Myocyte (in vitro differentiated cells): ENCODE results near the gene FAM151B. TPM values are rescaled to one million over a fixed set of nuclear protein-coding genes. Genes with fewer than 3 reads are reported as not detected.
"Not testable (repeated sequence)": the region's sequence is repeated elsewhere in the genome, so short reads cannot be mapped to it uniquely, and the experiment has no call there.

Experiments
- DNase-seq: peaks from one replicate; pipeline ENCODE4 v3.0.0-alpha.2; 2012; ENCODE audit warnings: low read depth
- polyA plus RNA-seq: library from polyadenylated mRNA; unstranded; fragments of >200 nt; gene quantifications from one replicate; pipeline ENCODE4 v1.2.1, GENCODE V29; 2012; ENCODE audit warnings: missing spikeins
- total RNA-seq: library from RNA; depleted of rRNA; stranded (reverse); fragments of >200 nt; gene quantifications from 2 replicates; pipeline ENCODE4 v1.2.3, GENCODE V29; 2014

Gene FAM151B, protein sequence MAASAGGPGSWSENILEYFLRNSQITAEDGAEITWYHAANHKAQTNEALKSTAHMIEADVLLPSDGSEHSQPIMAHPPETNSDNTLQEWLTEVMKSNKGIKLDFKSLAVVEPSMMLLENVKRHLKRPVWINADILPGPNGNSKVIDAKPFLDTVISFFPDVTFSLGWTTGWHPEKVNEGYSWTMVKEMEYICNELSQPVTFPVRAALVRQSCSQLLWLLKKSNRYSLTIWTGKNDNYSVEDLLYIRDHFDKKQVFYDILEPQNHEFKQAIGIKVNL
- 5.6 and 12.0 TPM in 2 replicates for total RNA-seq
- polyA plus RNA-seq: 2.8 TPM

GRCh38 chr5:80487829-80488721, at the start of gene FAM151B:
Gene FAM151B, plus strand, starts transcription at chr5:80488100. Its CDS starts 24 bp downstream, at chr5:80488124.
- DNase-seq: peak; percentile 93

DNA sequence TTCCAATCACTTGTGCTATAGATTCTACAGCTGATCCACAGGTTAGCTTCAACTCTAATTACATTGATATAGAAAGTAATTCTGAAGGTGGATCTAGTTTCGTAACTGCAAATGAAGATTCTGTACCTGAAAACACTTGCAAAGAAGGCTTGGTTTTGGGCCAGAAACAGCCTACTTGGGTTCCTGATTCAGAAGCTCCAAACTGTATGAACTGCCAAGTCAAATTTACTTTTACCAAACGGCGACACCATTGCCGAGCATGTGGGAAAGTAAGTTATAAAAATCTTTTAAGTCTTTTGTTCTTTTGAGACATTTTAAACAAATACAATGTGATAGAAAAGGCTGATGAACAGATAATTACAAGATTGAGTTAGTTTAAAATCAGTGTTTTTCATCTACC, 49.2 kb upstream of the FAM151B start:
- DNase-seq: no peak

- no peak for DNase-seq
Measured at GRCh38 chr5:80439213-80439612, 48.7 kb upstream of the FAM151B start.

DNA sequence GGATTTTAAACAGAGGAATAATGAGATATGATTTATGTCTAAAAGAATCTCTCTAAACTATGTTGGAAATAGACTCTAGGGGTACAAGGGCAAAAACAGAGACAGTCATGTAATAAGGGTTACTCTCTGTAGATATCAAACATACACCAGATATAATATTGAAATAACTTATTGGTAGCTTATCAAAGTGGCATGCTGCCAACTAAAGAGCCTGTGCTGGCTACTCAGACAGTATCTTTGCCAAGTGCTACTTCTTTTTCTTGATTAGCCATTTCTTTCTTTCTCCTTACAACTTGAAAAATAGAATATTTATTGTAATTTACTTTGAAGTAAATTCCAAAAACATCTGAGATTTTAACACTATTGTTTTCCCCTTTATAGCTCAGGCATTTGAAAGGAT, 45.2 kb upstream of the FAM151B start:
- DNase-seq: no peak

DNA sequence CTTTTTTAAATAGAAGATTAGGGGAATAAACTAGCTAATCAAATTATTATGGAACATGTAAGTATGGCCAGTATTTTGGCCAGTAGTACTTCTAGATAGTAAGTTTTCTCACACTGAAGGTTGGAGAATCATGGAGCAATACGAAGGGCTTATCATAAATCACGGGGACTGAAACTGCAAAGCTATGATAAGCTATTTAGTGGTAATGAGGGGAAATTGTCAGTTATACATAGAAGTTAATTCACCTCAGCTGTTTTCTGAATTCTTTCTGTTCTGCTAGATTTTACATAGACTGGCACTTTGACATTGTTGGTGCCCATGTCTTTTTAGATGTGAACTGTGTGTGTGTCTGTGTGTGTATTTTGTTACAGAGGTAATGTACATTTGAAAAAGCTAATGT, 34.5 kb upstream of the FAM151B start:
- no peak for DNase-seq

DNA sequence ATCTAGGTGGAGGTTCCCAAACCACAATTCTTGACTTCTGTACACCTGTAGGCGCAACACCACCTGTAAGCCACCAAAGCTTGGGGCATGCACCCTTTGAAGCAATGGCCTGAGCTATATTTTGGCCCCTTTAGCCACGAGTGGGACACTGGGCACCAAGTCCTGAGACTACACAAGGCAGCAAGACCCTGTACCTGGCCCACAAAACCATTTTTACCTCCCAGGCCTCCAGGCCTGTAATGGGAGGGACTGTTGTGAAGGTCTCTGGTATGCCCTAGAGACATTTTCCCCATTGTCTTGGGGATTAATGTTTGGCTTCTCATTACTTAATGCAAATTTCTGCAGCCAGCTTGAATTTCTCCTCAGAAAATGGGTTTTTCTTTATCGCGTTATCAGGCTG, 24.6 kb upstream of the FAM151B start:
- DNase-seq: no peak

- DNase-seq: peak; percentile 22
Measured at GRCh38 chr5:80466669-80467485, 21.0 kb upstream of the FAM151B start.

DNA sequence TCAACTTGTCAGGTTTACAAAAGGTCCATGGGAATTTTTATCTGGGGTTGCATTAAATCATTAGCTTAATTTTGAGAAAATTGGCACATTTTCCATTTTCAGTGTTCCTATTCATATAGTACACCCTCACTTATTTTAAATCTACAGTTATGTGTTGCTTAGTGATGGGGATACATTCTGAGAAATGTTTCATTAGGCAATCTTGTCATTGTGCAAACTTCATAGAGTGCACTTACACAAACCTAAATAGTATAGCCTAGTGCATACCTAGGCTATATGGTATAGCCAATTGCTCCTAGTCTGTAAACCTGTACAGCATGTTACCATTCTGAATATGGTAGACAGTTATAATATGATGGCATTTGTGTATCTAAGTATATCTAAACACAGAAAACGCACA, 19.8 kb upstream of the FAM151B start:
- DNase-seq: no peak

DNA sequence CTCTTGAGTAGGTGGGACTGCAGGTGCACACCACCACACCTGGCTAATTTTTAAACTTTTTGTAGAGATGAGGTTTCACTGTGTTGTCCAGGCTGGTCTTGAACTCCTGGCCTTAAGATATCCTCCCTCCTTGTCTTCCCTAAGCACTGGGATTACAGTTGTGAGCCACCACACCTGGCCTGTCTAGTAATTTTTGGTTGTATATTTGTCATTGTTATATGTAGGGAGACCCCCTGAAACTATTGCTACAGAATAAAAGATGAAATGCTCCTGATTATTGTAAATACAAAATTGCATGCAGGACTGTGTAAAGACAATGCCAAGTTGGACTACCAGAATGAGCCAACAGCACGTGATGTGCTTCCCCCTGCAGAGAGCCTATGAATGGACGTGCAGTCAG, 17.3 kb upstream of the FAM151B start:
- not testable (repeated sequence) for DNase-seq

DNA sequence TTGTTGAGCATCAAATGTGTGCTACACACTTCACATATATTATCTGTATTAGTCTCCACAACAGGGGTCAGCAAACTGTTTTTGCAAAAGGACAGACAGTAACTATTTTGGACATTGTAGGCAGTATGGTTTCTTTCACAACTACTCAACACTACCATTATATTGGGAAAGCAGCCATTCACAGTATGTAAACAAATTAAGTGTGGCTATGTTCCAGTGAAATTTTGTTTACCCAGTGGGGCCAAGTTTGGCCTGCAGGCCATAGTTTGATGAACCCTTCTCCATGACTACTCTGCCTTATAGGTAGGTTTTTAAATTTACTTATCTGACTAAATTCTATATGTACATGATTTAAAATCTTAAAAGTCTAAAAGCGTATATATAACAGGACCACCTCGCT, 13.0 kb upstream of the FAM151B start:
- DNase-seq: no peak

GRCh38 chr5:80479713-80480112, 8.2 kb upstream of the FAM151B start:
- no peak for DNase-seq

- DNase-seq: no peak
Measured at GRCh38 chr5:80480354-80480753, 7.5 kb upstream of the FAM151B start.

- DNase-seq: peak; percentile 51
Measured at GRCh38 chr5:80481019-80481893, 6.6 kb upstream of the FAM151B start.

DNA sequence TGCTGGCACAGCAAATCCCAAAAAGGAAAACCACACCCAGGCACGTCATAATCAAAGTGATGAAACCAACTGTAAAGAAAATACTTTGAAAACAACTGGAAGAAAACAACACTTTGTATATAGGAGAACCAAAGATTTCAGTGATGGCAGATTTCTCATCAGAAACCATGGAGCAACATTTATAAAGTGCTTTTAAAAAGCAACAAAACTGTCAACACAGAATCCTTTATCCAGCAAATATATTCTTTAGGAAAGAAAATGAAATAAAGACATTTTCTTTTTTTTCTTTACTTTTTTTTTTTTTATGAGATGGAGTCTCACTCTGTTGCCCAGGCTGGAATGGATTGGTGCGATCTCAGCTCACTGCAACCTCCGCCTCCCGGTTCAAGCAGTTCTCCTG, 5.3 kb upstream of the FAM151B start:
- DNase-seq: no peak

- no peak for DNase-seq
Measured at GRCh38 chr5:80483636-80484232, 4.2 kb upstream of the FAM151B start.

GRCh38 chr5:80487444-80487828, 464 bp upstream of the FAM151B start:
- DNase-seq: no peak

DNA sequence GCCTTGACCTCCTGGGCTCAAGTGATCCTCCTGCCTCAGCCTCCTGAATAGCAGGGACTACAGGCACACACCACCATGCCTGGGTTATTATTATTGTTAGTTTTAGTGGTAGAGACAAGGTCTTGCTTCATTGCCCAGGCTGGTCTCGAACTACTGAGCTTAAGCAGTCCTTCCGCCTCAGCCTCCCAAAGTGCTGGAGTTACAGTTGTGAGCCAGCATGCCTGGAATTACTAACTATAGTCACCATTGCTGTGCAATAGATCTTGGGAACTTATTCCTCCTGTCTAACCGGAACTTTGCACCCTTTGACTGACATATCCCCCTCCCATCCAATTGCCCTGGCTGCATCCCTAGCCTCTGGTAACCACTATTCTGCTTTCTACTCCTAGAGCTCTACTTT, 3.4 kb downstream of the FAM151B start:
- no peak for DNase-seq

DNA sequence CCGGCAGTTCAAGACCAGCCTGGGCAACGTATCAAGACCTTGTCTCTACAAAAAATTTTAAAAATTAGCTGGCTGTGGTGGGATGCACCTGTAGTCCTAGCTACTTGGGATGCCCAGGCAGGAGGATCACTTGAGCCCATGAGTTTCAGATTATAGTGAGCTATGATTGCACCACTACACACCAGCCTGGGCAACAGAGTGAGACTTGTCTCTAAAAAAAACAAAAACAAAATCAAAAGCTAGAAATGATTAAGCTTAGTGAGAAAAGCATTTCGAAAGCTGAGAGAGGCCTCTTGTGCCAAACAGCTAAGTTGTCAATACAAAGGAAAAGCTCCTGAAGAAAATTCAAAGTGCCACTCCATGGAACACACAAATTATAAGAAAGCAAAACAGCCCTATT, 4.8 kb downstream of the FAM151B start:
- DNase-seq: no peak

DNA sequence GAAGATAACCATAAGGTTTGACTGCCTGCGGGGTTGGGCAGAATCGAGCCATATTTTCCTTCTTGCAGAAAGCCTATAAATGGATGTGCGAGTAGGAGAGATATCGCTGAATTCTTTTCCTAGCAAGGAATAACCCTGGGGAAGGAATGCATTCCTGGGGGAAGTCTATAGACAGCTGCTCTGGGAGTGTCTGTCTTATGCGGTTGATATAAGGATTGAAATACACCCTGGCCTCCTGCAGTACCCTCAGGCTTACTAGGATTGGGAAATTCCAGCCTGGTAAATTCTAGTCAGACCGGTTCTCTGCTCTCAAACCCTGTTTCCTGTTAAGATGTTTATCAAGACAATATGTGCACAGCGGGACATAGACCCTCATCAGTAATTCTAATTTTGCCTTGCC, 5.5 kb downstream of the FAM151B start:
- peak; percentile 74 for DNase-seq

DNA sequence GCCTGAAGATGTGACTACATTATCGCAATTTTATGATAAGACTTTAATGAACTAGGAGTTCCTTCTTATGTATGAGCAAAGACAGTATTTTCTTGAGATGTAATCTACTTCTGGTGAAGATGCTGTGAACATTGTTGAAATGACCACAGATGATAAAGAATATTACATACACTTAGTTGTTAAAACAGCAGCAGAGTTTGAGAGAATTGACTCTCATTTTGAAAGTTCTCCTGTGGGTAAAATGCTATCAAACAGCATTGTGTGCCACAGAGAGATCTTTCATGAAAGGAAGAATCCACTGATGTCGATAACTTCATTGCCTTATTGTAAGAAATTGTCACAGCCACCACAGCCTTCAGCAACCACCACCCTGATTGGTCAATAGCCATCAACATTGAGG, 8.0 kb downstream of the FAM151B start:
- DNase-seq: no peak
